NB4 (cell line): ENCODE results near the gene LAMB3.

Experiments used
- CTCF ChIP-seq: IDR thresholded peaks from one replicate; pipeline ENCODE4 v1.5.1; 2012; ENCODE audit warnings: low read depth, low read length
- POLR2A ChIP-seq: IDR thresholded peaks from 2 replicates; pipeline ENCODE4 v1.6.1; 2011; ENCODE audit warnings: mild to moderate bottlenecking; ENCODE audit not compliant: insufficient read length; ENCODE audit errors: extremely low read depth

- TF ChIP-seq CTCF, result no peak
- no peak for TF ChIP-seq POLR2A
Observed at GRCh38 chr1:209652121-209652735, at the start of gene LAMB3.
